AG04450 (cell line): ENCODE results near the gene KIAA1614. TPM values are rescaled to one million over a fixed set of nuclear protein-coding genes. Genes with fewer than 3 reads are reported as not detected.

Experiments used
- CTCF ChIA-PET: fragments of 300-600, 350-600 bp; formaldehyde crosslinking; extraction: SDS; loops from one replicate; lab custom pipeline; 2022; ENCODE audit warnings: antibody characterized with exemption, inconsistent platforms; lab: Charles Lee
- POLR2A ChIA-PET: fragments of 350-600 bp; formaldehyde crosslinking; extraction: SDS; loops from one replicate; lab custom pipeline; 2021; ENCODE audit warnings: antibody characterized with exemption, inconsistent platforms; lab: Yijun Ruan, JAX
- DNase-seq: peaks from one replicate; pipeline ENCODE4 v3.0.0-alpha.2; 2011; ENCODE audit warnings: low read depth, low spot score
- H3K27ac ChIP-seq: one replicate; pipeline ENCODE4 v1.5.1; 2012; ENCODE audit warnings: low read depth, low read length, control low read depth
- H3K27me3 ChIP-seq: one replicate; pipeline ENCODE4 v1.6.0; 2012; ENCODE audit warnings: low read length; ENCODE audit not compliant: control insufficient read depth, insufficient read depth
- H3K4me3 ChIP-seq: 2 replicates; pipeline ENCODE4 v1.5.1; 2011; ENCODE audit warnings: mild to moderate bottlenecking, low read depth, low read length, control low read depth
- H3K9me3 ChIP-seq: 2 replicates; pipeline ENCODE4 v1.5.1; 2012; ENCODE audit warnings: low read length; ENCODE audit not compliant: control insufficient read depth, insufficient read depth
- CTCF ChIP-seq: IDR thresholded peaks from 2 replicates; pipeline ENCODE4 v1.5.1; 2011; ENCODE audit warnings: low read depth, low read length, control low read depth, inconsistent platforms
- polyA plus RNA-seq: library from polyadenylated mRNA; depleted of rRNA; stranded (reverse); fragments of >200 nt; gene quantifications from 2 replicates; pipeline ENCODE4 v1.2.3, GENCODE V29; 2011

KIAA1614 gene
- polyA plus RNA-seq, 1 experiment = 4.0 TPM

- TF ChIP-seq CTCF = no peak
- Histone ChIP-seq H3K4me3 (no peak overlapping the region), H3K27ac (no peak overlapping the region), H3K27me3 (no peaks in the 10 kb centered on the region), H3K9me3 (peaks cover 34% of the 10 kb centered on the region)
- CTCF ChIA-PET = no interaction called here
- no peak for DNase-seq
- POLR2A ChIA-PET = no interaction called here
Observed at GRCh38 chr1:180945151-180945550, 32.5 kb downstream of the KIAA1614 start.

GRCh38 chr1:180945551-180945950 is 32.9 kb downstream of the KIAA1614 start:
- POLR2A ChIA-PET = interaction anchor here (0.7 kb wide), 1 partner anchor 28 kb away, joined by 3 read pairs; no protein-coding TSS in a partner anchor
- no peak for DNase-seq
- Histone ChIP-seq H3K9me3 (peaks cover 34% of the 10 kb centered on the region), H3K4me3 (no peak overlapping the region), H3K27me3 (no peaks in the 10 kb centered on the region), H3K27ac (no peak overlapping the region)
- CTCF ChIA-PET = no interaction called here
- TF ChIP-seq CTCF = no peak

- DNase-seq = no peak
- H3K27ac ChIP-seq = no peak overlapping the region
- TF ChIP-seq CTCF = no peak
- no peak overlapping the region for H3K4me3 ChIP-seq
- ChIA-PET POLR2A (interaction anchor here (0.7 kb wide), 1 partner anchor 28 kb away, joined by 3 read pairs; no protein-coding TSS in a partner anchor), CTCF (no interaction called here)
- no peaks in the 10 kb centered on the region for H3K27me3 ChIP-seq
- H3K9me3 ChIP-seq = peaks cover 34% of the 10 kb centered on the region
Observed at GRCh38 chr1:180946056-180946455, 33.4 kb downstream of the KIAA1614 start.

- POLR2A ChIA-PET = no interaction called here
- CTCF ChIA-PET = no interaction called here
- no peaks in the 10 kb centered on the region for H3K27me3 ChIP-seq
- no peak for DNase-seq
- peaks cover 34% of the 10 kb centered on the region for H3K9me3 ChIP-seq
- no peak overlapping the region for H3K4me3 ChIP-seq
- no peak overlapping the region for H3K27ac ChIP-seq
- no peak for TF ChIP-seq CTCF
Observed at GRCh38 chr1:180946541-180947498, 34.1 kb downstream of the KIAA1614 start.

GRCh38 chr1:180947499-180947885 is 34.8 kb downstream of the KIAA1614 start:
- no peak for DNase-seq
- TF ChIP-seq CTCF = no peak
- H3K27me3 ChIP-seq = no peaks in the 10 kb centered on the region
- ChIA-PET CTCF (no interaction called here), POLR2A (no interaction called here)
- no peak overlapping the region for H3K27ac ChIP-seq
- H3K4me3 ChIP-seq = no peak overlapping the region
- H3K9me3 ChIP-seq = peaks cover 34% of the 10 kb centered on the region
